NB4 (cell line): ENCODE data around the gene HAGHL.

Experiments used
- DNase-seq: peaks from one replicate; pipeline ENCODE4 v3.0.0; 2010; ENCODE audit warnings: low read depth
- H3K4me3 ChIP-seq: one replicate; pipeline ENCODE4 v1.5.1; 2011; ENCODE audit warnings: mild to moderate bottlenecking, low read depth, low read length, moderate library complexity
- CTCF ChIP-seq: IDR thresholded peaks from one replicate; pipeline ENCODE4 v1.5.1; 2012; ENCODE audit warnings: low read depth, low read length
- MAX ChIP-seq: IDR thresholded peaks from 2 replicates; pipeline ENCODE4 v1.6.1; 2011; ENCODE audit warnings: low read depth, low read length
- MYC ChIP-seq: IDR thresholded peaks from 2 replicates; pipeline ENCODE4 v1.6.1; 2011; ENCODE audit warnings: low read depth, low read length
- POLR2A ChIP-seq: IDR thresholded peaks from 2 replicates; pipeline ENCODE4 v1.6.1; 2011; ENCODE audit warnings: mild to moderate bottlenecking; ENCODE audit not compliant: insufficient read length; ENCODE audit errors: extremely low read depth

Gene HAGHL

GRCh38 chr16:761625-762513 lies 35.0 kb downstream of the HAGHL start:
- H3K4me3 ChIP-seq, result no peak overlapping the region
- TF ChIP-seq CTCF (no peak), POLR2A (no peak), MAX (no peak), MYC (no peak)
- DNase-seq, result no peak

- H3K4me3 ChIP-seq, result no peak overlapping the region
- TF ChIP-seq MAX, result no peak
- no peak for TF ChIP-seq MYC
- TF ChIP-seq POLR2A, result no peak
- TF ChIP-seq CTCF, result no peak
- DNase-seq, result no peak
Observed at GRCh38 chr16:762595-763268, 35.8 kb downstream of the HAGHL start.

GRCh38 chr16:763369-764183 lies 36.7 kb downstream of the HAGHL start:
- no peak for TF ChIP-seq MYC
- no peak for TF ChIP-seq MAX
- TF ChIP-seq CTCF, result no peak
- TF ChIP-seq POLR2A, result no peak
- no peak for DNase-seq
- no peak overlapping the region for H3K4me3 ChIP-seq

- TF ChIP-seq MAX, result no peak
- no peak for TF ChIP-seq CTCF
- no peak for TF ChIP-seq POLR2A
- DNase-seq, result no peak
Observed at GRCh38 chr16:764184-764750, 37.4 kb downstream of the HAGHL start.

GRCh38 chr16:764848-765487 lies 38.1 kb downstream of the HAGHL start:
- DNase-seq, result no peak
- H3K4me3 ChIP-seq, result no peak overlapping the region
- TF ChIP-seq POLR2A (no peak), CTCF (no peak), MAX (no peak), MYC (no peak)

More at GRCh38 chr16:764184-764750, 37.4 kb downstream of the HAGHL start:
- no peak overlapping the region for H3K4me3 ChIP-seq
